Limb (tissue), 2 donors: ENCODE data around the gene DCTD.
A peak's percentile ranks its signal among the peaks of the same experiment; 100 is the strongest.

Experiments
- DNase-seq, 2 donors: peaks; one replicate each; pipeline ENCODE4 v3.0.0-alpha.2; 2016; ENCODE audit errors: extremely low spot score in 2 of 2

DCTD gene

DNA sequence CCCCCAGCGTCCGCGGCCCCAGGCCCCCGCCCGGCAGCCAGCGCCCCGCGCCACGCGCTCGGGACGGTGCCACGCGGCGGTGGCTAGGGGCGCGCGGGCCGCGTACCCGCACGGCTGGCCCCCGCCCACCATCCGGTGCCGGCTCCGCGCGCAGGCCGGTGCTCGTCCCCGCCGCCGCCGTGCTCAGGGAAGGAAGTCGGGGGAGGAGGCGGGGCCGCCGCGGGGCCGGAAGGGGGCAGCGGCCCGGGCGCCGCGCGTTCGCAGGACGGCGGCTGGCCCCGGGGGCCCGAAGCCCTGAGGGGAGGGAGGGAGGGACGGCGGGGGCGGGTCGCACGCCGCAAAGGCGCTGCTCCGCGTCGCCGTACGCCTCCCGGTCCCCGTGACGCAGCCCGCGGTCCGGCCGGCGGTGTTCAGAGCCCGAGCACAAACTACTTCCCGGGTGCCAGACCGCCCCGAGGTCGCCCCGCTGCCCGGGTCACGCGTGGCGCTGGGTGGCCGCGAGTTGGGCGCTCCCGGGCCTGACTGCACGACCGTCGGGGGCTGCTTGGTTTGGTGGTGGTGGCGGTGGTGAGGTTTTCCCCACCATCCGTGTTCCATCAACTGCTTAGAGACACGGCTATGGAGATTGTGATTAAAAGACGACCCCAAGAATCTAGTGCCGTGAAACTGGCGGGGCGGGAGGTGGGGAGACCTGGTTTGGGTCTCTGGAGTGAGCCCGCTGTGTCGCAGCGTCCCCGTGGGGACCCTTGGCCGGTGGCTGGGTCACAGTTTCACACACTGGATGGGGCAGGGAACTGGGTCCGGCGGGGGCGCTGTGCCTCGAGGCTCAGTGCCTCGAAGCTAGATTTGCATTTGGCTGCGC, at the start of gene DCTD:
DCTD (minus strand) TSS at position 205 of the 862 bp plus-strand sequence. CDS start 1,818 bp downstream, outside the sequence.
- DNase-seq, result peak; percentile 67 to 88

DNA sequence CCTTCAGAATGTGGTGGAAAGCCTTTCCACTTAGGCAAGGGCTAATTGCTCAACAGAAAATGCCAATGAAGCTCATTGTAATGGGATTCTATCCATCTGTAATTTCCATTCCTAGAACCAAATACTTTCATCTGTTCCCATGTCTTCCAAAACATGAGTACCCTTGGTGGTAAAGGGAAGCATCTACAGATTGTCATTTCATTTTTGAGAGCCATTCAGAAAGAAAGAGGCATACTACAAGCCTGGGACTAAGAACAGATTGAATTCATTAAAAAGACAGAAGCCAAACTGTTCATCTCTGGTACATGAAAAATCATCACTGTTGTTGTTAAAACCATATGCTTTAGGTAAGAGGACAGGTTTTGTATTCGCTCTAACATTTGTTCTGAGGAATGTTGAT, 43.6 kb upstream of the DCTD start:
- DNase-seq, result no peak

DNA sequence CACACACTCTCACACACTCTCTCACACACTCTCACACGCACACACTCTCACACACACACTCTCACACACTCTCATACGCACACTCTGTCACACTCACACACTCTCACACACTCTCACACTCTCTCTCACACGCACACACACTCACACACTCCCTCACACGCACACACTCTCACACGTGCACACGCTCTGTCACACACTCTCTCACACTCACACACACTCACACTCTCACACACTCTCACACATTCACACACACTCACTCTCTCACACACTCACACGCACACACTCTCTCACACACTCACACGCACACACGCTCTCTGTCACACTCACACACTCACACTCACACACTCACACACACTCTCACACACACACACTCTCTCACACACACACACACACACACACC, 43.0 kb upstream of the DCTD start:
- DNase-seq, result no peak

DNA sequence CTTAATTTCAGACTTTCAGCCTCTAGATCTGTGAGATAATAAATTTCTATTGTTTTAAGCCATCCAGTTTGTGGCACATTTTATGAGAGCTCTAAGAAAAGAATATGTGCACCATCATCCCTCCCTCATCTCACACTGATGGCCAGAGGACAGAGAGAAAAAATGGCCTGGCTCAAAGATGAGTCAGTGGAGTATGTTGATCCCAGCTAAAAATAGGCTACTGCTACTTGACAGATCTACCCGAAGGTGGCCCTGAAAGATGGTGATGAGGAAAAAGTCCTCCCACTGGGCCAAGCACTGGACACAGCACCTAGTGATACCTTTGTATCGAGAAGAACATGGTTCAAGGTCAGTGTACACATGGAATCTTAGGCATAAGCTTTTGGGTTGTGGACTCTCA, 38.2 kb upstream of the DCTD start:
- DNase-seq, result no peak

DNA sequence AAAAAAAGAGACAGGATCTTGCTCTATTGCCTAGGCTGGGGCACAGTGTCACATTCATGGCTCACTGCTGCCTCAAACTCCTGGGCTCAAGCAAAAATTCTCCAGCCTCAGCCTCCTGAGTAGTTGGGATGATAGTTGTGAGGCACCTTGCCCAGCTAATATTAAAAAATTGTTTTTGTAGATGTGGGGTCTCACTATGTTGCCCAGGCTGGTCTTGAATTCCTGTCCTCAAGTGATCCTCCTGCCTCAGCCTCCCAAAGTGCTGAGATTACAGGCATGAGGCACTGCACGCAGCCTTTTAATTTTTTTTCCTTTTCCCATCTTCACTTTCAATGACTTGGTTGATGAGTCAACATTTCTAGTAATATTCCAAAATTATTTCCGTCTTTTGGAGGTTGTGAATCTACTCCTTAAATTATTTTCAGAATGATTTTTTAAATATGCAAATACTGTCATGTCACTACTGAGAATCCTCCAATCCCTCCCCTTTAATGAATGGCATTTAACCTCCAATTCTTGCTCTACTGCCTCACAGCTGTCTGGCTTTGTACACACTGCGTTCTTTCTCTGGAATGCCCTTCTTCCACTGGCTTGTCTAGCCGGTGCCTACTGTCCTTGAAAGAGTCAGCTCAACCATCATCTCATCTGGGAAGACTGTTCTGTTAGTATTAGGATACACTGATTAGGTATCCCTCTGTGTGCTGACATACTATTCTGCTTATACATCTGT, 27.5 kb upstream of the DCTD start:
- no peak for DNase-seq

DNA sequence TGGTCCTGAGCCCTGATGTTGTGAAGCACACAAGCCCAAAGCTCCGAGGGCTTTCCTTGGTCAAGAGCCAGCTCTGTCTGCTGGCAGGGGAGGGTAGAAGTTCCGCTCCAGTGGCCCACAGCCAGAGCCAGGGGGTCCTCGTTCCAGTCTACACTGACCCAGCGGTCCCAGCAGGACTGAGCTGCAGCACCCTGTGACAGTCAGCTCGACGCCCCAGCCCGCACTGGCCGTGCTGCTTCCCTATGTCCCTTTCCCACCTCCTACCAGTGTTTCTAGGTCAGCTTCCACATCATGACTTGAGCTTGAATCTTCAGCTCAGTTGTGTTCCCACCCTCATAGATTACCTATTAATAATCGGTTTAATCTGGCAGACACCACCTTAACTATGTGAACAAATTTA, 22.5 kb upstream of the DCTD start:
- DNase-seq, result no peak

DNA sequence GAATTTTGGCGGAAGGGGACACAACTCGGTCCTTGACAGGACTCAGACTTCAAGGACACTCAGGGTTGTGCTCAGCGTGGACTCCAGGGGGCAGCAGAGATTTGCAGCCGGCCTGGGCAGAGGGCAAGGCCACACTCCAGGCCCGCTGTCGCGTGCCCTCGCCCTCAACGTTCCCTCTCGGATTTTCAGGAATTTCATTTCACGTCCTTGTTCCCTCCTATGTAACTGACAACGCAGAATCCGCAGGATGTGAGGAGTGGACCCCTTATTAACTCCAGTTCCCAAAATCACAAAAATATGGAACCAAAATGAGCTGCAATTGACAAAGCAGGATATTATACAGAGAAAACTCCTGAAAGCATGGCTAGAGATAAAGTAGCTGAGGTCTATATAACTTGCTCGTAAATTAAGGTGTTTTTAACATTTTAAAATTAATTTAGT, 21.0 kb upstream of the DCTD start:
- DNase-seq, result peak; percentile 33 to 68

DNA sequence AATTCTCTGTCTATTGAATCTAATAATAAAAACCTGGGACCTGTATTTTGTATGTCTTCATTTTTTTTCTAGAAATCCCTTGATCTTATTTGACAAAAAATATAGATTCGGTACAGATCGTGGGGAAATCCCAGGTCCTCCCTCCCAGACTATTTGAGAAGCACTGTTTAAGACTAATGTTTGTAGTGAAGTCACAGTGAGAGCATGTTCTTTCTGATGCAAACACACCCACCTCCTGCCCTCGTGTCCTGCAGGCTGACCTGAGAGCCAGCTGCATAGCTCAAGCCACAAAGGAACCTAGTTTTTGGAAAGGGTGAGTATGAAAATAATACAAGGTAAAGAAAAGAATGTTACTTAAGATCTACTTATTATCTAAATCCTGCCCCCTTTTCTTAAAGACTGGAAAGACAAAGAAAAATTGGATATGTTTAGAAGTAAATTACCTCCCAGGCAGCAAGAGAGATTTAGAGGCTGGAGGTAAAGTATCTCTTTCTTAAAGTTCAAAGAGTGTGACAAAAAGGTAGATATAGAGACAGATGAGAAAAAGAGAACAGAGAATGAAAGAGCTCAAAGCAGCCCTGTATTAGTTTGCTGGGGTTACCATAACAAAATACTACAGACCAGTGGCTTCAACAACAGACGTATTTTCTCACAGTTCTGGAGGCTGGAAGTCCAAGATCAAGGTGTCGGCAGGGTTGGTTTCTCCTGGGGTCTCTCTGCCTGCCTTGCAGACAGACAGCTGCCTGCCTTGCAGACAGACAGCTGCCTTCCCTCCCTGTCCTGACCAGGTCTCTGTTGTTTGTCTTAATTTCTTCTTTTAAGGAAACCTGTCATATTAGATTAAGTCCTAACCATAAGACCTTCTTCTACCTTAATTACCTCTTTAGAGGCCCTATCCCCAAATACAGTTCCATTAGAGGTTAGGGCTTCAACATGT, 20.4 kb upstream of the DCTD start:
- DNase-seq, result no peak

DNA sequence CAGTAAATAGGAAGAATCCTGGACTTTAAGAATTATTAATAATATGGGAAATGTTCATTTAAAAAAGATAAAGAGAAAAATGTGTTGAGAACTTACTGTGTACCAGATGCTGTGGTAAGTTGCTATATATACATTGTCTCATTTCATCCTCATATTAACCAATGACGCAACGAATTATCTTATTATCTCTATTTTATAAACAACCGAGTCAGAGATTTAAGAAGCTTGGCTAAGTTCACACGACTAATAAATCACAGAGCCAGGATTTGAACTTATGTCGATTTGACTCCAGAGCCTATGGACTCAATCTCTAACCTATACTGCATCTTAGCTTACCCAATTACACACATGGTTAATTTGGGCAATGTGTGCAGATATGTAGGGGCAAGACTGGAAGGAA, 15.5 kb upstream of the DCTD start:
- DNase-seq, result no peak

DNA sequence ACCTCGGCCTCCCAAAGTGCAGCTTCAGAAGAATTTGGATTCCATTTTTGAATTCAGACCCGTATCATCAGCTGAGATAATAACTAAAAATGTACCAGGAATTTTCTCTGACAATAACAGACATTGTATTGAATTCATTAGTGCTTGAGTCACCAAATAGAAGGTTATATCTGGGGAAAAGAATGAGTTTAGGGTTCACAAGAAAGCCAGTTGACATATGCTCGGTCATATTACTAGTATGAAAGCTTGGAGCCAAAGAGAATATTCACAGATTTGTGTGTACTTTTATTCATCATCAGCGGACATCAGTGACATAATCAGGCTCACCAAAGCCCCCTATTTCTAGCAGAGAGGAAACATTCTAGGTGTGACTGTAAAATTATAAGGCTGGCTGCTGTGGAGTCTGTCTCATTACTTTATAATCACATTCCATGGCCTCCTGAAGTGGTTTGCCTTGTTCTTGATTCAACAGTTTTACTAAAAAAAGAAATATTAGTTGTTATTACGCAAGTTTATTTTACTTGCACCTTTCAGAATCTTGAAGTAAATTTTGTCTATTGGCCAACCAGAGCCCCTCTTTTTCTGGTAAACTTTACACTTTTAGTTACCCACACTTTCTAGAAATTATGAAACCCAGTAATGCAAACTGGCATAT, 14.6 kb upstream of the DCTD start:
- DNase-seq, result no peak

DNA sequence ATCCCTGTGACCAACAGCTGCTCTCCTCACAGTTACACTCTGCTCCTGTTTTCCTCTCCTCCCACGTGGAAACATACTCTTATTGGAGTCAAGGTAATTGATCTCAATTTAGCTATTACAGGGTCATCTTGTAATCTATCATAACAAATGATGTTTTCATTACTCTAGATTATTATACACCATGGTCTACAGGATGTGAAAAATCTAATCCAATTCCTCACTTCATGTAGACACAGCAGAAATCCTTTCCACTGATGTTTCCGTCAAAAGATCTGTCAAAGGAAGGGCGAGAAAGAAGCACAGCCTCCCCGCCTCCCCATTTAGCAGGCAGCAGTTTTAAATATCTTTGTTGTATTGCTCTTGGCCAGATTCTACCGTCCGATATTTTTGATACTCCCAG, 13.7 kb upstream of the DCTD start:
- no peak for DNase-seq

DNA sequence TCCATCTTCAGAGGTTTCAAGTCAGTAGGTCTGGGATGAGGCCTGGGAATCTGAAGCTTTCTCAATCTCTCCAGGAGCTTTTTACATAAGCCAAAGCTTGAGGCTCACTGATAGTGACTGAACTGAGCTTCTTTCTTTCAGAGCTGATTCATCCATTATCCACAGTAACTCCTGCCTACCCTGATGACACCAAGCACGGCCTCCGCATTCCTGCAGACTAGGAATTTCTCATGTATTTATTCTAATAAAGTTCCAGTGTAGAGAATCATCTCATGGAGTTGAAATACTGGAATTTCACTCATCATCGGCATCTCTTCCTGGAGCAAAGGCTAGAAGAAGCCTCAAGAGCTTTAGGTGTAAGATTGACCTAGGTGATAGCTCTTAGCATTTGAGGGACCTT, 12.1 kb upstream of the DCTD start:
- DNase-seq, result no peak

DNA sequence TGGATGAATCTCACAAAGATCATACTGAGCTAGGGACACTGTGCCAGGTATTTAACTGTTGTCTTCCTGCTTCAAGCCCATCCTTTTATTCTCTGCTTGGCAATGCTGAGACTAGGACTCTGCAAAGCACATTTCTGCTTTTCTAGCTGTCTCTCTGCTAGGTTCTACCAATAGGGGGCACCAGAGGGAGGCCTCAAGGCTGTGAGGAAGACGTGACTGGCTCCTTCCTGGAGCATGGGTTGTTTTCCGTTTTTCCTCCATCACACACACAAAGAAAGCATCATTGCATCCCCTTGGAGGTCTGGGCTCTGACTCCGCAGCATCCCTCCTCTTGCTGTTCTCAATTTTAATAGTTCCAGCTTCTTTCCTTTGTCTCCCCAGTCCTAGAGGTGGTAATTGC, 10.9 kb upstream of the DCTD start:
- no peak for DNase-seq

DNA sequence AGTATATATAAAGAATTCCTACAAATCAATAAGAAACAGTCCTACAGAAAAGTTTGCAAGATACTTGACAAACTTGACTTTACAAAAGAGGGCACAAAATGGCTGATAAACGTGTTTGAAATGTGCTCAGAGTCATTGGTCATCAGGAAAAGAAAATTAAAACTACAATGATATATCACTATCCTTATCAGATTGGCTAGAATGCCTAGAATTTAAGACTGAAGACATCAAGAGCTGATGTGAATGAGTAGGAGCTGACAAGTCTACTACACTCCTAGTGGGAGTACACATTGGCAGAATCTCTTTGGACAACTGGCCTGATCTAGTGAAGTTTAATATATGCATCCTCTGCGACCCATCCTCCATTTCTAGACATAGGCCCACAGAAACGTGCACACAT, 10.3 kb upstream of the DCTD start:
- DNase-seq, result no peak

DNA sequence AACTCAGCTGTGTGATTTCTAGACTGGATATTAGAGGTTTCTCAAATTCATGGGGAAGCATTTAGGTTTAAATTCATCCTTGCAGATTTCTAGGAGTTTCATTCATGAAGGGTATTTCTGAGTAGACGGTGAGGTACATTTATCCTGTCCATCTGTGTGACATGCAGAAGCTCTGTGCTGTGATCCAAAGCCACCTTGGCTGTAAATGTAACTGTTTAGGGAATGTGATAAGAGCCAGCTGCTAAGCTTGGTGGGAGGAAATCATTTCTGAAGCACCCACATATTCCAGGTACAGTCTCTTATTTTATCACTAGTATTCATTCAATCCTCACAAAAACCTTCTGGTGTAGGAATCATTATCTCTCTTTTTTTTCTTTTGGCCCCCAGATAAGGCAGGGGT, 8.7 kb upstream of the DCTD start:
- DNase-seq, result no peak

DNA sequence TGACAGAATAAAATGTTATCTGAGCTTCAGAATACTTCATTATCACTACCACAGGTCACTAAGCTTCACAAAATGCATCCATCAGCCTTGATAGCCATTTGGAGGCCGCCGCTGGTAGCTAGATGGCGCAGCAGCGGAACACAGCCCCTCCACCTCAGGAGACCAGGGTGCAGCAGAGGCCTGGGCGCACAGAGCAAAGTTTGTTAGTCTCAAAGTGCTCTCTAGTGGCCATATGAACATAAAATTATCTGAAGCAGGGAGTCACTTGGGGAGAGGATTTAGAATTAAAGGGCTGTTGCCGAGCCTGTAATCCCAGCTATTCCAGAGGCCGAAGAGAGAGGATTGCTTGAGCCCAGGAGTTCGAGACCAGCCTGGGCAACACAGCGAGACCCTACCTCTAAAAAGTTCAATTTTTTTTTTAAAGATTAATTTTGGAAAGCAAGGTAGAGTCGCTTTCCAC, 8.1 kb upstream of the DCTD start:
- peak; percentile 47 to 63 for DNase-seq

DNA sequence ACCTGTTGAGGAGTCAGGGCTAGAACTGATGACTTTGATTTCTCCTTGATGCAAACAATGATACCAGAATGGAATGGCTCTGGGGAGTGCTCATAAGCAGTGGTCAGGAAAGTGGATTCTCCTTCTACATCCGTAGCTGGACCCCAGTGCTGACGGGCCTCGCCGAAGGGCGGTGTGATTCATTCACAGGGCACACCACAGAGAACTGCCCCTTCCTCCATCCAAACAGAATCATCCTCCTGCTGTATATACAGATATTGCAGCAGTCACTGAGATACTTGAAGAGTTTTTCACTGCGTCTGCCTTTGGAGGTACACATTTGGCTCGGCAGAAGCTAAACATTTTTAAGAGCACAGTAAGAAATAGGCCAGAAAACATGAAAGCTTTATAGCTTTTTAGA, 7.3 kb upstream of the DCTD start:
- DNase-seq, result no peak

DNA sequence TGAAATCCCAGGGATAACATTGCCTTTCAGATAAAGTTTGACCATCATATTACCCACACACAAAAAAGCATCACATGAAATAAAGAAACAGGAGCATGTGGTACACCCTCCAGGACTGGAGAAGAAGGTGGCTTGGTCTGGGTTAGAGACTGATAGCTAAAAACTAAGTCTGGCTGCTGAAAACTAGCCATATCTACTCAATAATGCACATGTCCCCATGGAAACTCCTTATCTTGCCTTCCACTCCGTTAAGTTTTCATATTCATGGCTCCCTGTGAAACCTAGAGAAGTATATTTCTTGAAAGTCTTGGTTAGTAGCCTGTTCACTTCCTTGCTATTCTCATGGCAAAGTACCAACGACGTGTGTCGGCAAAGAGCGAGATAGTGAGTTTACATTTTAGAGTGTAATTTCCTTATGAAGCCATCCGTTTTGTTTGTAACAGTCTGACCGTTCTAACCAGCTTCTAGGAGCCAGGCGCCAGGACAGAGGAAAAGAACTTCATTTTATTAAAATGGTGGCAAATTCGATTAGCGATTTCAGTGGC, 6.7 kb upstream of the DCTD start:
- DNase-seq, result no peak

DNA sequence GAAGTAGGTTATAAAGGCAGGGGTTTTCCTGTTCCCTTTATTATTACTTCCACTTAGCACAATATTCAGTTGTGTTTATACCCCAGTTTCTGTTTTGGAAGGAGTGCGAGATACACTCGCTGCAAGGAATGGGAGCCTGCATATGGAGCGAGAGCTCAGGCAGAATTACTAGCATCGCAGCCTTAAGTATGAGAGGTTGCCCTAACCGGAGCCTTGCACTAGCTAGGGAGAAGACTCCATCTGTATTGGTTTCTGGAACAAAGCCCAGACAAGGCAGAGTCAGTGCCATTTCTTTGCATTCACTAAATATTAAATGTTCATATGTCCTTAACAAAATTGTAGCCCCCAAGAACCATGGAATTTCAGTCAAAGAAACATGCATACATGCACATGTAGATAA, 6.2 kb upstream of the DCTD start:
- no peak for DNase-seq

DNA sequence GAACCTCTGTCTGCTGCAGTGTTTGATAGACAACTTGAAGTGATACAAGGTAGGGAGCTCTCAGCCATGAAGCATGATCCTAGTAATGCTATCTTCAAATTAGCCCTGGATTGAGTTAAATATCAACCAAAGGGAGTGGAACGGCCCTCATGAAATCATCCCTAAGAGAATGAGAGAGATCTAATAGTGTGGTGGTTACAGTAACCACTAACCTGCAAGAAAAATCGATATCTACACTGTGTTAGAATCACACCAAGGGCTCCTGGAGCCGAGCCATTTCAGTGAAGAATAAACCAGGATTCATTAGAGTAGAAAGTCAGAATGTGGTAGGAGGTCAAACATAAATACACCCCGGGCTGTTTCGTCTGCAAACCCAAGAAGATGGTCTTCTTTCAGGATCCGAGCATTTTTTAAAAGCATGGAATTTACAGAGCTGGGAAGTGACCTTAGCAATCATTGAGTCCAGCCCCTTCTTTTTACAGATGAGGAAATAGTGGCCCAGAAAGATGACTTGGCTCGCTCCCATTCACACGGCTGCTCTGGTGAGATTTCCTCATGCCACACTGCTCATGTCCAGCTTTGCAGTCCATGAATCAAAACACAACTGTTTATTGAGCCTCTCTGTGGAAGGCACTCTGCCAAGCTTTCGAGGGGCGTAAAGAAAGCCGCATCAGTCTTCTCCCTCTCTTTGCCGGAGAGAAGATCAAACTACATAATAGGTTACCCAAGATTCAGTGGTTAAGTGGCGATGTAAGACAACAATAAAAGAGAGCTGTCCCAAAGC, 5.5 kb upstream of the DCTD start:
- DNase-seq, result no peak
